Mesenchymal stem cell (in vitro differentiated cells and primary cell): ENCODE results near the gene MYRF.

ENCODE experiments used
- DNase-seq: peaks from one replicate; pipeline ENCODE4 v3.0.0-alpha.2; 2013
- H2AFZ ChIP-seq: one replicate; pipeline ENCODE4 v1.6.1; 2013; ENCODE audit warnings: low read depth, mild to moderate bottlenecking, control low read depth, inconsistent platforms, low read length, moderate library complexity
- H2AK5ac ChIP-seq: 2 replicates; pipeline ENCODE4 v1.6.1; 2013; ENCODE audit warnings: low read length, moderate library complexity, mild to moderate bottlenecking, inconsistent platforms; ENCODE audit not compliant: severe bottlenecking
- H2BK120ac ChIP-seq: one replicate; pipeline ENCODE4 v1.6.1; 2013; ENCODE audit warnings: low read depth, mild to moderate bottlenecking, inconsistent platforms, low read length, moderate library complexity
- H2BK12ac ChIP-seq, 2 experiments: one replicate each; pipeline ENCODE4 v1.6.1; 2013; ENCODE audit warnings: inconsistent platforms in 2 of 2, low read length in 2 of 2, mild to moderate bottlenecking in 2 of 2, moderate library complexity in 2 of 2, control low read depth in 1 of 2
- H2BK15ac ChIP-seq: one replicate; pipeline ENCODE4 v1.6.1; 2013; ENCODE audit warnings: mild to moderate bottlenecking, low read depth, inconsistent platforms; ENCODE audit not compliant: poor library complexity, severe bottlenecking
- H2BK5ac ChIP-seq: 2 replicates; pipeline ENCODE4 v1.6.1; 2013; ENCODE audit warnings: low read depth, mild to moderate bottlenecking, low read length, control low read depth, inconsistent platforms; ENCODE audit not compliant: poor library complexity, severe bottlenecking
- H3K14ac ChIP-seq, 2 experiments: one replicate each; pipeline ENCODE4 v1.6.1; 2013; ENCODE audit warnings: inconsistent platforms in 2 of 2, low read length in 2 of 2, control low read depth in 1 of 2, mild to moderate bottlenecking in 1 of 2, moderate library complexity in 1 of 2
- H3K18ac ChIP-seq, 2 experiments: one replicate each; pipeline ENCODE4 v1.6.1; 2013; ENCODE audit warnings: inconsistent platforms in 2 of 2, low read length in 2 of 2, control low read depth in 1 of 2, low read depth in 1 of 2, mild to moderate bottlenecking in 1 of 2
- H3K23ac ChIP-seq, 2 experiments: one replicate each; pipeline ENCODE4 v1.6.1; 2013; ENCODE audit warnings: inconsistent platforms in 2 of 2, low read length in 2 of 2, mild to moderate bottlenecking in 2 of 2, moderate library complexity in 2 of 2, control low read depth in 1 of 2
- H3K27ac ChIP-seq: 2 replicates; pipeline ENCODE4 v1.5.1; 2013; ENCODE audit warnings: mild to moderate bottlenecking, moderate library complexity, low read length, control low read depth, inconsistent platforms; ENCODE audit not compliant: poor library complexity, severe bottlenecking
- H3K27me3 ChIP-seq, 2 experiments: 2 replicates each; pipeline versions ENCODE4 v1.6.1 to v1.7.0; 2013; ENCODE audit warnings: low read length in 2 of 2, mild to moderate bottlenecking in 2 of 2, moderate library complexity in 2 of 2, control low read depth in 1 of 2, inconsistent platforms in 1 of 2; ENCODE audit not compliant: control insufficient read depth in 1 of 2, insufficient read depth in 1 of 2
- H3K36me3 ChIP-seq, 2 experiments: 2 replicates each; pipeline versions ENCODE4 v1.6.1 to v1.7.0; 2013; ENCODE audit warnings: low read length in 2 of 2, control low read depth in 1 of 2, inconsistent platforms in 1 of 2, low read depth in 1 of 2, mild to moderate bottlenecking in 1 of 2; ENCODE audit not compliant: insufficient read depth in 2 of 2, control insufficient read depth in 1 of 2
- H3K4ac ChIP-seq, 2 experiments: one replicate each; pipeline ENCODE4 v1.6.1; 2013; ENCODE audit warnings: inconsistent platforms in 2 of 2, low read length in 2 of 2, mild to moderate bottlenecking in 2 of 2, moderate library complexity in 2 of 2, control low read depth in 1 of 2, low read depth in 1 of 2
- H3K4me1 ChIP-seq: 2 replicates; pipeline ENCODE4 v1.6.1; 2013; ENCODE audit warnings: low read depth, low read length, control low read depth; ENCODE audit not compliant: control insufficient read depth, insufficient read depth
- H3K4me2 ChIP-seq: 2 replicates; pipeline ENCODE4 v1.6.1; 2013; ENCODE audit warnings: low read length, mild to moderate bottlenecking, inconsistent platforms; ENCODE audit not compliant: poor library complexity, severe bottlenecking
- H3K4me3 ChIP-seq, 2 experiments: 2 replicates each; pipeline versions ENCODE4 v1.5.1 to v1.7.0; 2013; ENCODE audit warnings: low read length in 2 of 2, mild to moderate bottlenecking in 2 of 2, control low read depth in 1 of 2, low read depth in 1 of 2; ENCODE audit not compliant: insufficient read depth in 1 of 2
- H3K79me1 ChIP-seq: replicated peaks from 2 replicates; pipeline ENCODE4 v1.6.1; 2013; ENCODE audit warnings: mild to moderate bottlenecking, control low read depth, low read length, inconsistent platforms; ENCODE audit not compliant: poor library complexity, severe bottlenecking
- H3K9ac ChIP-seq: 2 replicates; pipeline ENCODE4 v1.7.0; 2013; ENCODE audit warnings: mild to moderate bottlenecking, low read length, moderate library complexity
- H3K9me3 ChIP-seq: 2 replicates; pipeline ENCODE4 v1.7.0; 2013; ENCODE audit warnings: mild to moderate bottlenecking, low read length; ENCODE audit not compliant: control insufficient read depth
- H4K8ac ChIP-seq: one replicate; pipeline ENCODE4 v1.6.1; 2013; ENCODE audit warnings: inconsistent platforms, mild to moderate bottlenecking, low read length, moderate library complexity
- H4K91ac ChIP-seq: one replicate; pipeline ENCODE4 v1.6.1; 2013; ENCODE audit warnings: mild to moderate bottlenecking, low read length, inconsistent platforms
- WGBS: methylation state at CpG from one replicate; pipeline ENCODE4 v1.1.7; 2013; ENCODE audit warnings: mixed read lengths; 5-methylcytosine and 5-hydroxymethylcytosine counted together

The MYRF gene

DNA sequence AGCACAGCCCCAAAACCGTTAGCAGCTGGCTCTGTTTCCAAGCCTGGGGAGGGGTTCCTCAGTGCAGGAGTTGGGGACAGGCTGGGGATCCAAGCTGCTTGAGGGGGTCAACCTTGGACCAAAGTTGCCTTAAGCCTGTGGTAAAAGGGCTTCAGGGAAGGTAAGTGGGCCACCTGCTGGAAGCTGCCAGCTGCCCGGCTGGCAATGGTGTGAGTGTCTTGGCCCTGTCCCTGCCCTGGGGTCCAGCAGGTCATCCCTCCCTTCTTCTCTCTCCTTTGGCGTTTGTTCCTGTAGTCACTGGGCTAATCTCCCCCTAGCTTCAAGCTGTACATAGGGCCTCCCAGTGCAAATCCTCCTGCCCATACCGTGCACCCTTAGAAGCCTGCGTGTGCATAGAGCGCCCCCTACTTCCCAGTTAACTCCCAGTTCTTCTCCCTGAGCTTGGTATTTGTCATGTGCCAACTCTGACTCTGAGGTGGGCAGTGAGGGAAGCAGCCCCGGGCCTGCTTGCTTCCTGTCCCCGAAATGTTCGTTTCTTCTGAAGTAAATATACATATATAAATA is 35.6 kb downstream of the MYRF start:
- Histone ChIP-seq H3K4ac (no peak overlapping the region), H2AK5ac (no peak overlapping the region), H3K27ac (no peak overlapping the region), H3K9me3 (no peaks in the 10 kb centered on the region), H2AFZ (no peak overlapping the region), H2BK120ac (no peak overlapping the region), H3K27me3 (no peaks in the 10 kb centered on the region), H2BK12ac (no peak overlapping the region), H2BK15ac (no peak overlapping the region), H3K4me1 (peaks cover 40% of the 10 kb centered on the region), H3K14ac (no peak overlapping the region), H3K79me1 (peaks cover 21% of the 10 kb centered on the region), H3K23ac (no peak overlapping the region), H3K9ac (no peak overlapping the region), H4K8ac (no peak overlapping the region), H3K4me3 (no peak overlapping the region), H3K18ac (no peak overlapping the region), H3K4me2 (no peak overlapping the region), H4K91ac (no peak overlapping the region), H3K36me3 (peaks cover 62 to 71% of the 10 kb centered on the region in 2 experiments), H2BK5ac (no peak overlapping the region)
- peak; percentile 74 for DNase-seq
- 67% methylated on average over 6 of the region's 9 CpGs for WGBS

DNA sequence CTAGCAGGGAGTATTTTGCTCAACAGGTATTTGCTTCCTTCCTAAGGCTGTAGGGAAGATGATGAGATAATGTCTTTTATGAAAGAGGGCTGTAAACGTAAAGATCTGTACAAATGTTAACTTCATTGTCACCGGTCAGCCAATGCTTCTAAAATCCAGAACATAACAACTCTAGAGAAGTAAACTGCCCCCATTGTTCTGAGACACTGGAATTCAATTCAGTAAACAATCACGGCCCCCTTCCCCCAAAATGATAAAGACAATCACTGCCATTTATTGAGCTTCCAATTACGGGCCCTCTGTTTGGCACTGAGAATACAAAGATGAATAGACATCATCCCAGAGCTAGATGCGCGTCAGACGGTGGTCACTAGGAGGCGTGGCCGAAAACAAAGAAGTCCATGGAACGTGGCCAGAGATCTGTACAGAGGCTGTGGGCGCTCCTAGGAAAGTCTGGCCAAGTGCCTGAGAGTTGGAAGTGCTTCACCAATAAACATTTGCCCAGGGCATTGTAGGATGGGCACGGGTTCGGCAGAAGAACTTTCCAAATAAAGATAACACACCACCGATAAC is 39.4 kb downstream of the MYRF start:
- Histone ChIP-seq H3K23ac (no peak overlapping the region), H3K79me1 (peaks cover 15% of the 10 kb centered on the region), H3K4ac (peak overlapping the region; percentile 24 to 98), H2BK15ac (no peak overlapping the region), H3K27me3 (no peaks in the 10 kb centered on the region), H3K36me3 (peaks cover 45 to 54% of the 10 kb centered on the region in 2 experiments), H2AFZ (no peak overlapping the region), H3K9ac (peak overlapping the region; percentile 99), H3K9me3 (no peaks in the 10 kb centered on the region), H3K4me2 (peak overlapping the region; percentile 82), H3K4me1 (peaks cover 11% of the 10 kb centered on the region), H2BK12ac (no peak overlapping the region), H3K27ac (peak overlapping the region; percentile 98), H3K18ac (peak overlapping the region; percentile 100), H3K4me3 (peak overlapping the region; percentile 85 to 93), H4K8ac (peak overlapping the region; percentile 100), H2BK120ac (no peak overlapping the region), H2BK5ac (peak overlapping the region; percentile 100), H3K14ac (no peak overlapping the region), H2AK5ac (no peak overlapping the region), H4K91ac (no peak overlapping the region)
- peak; percentile 96 for DNase-seq
- WGBS: 6% methylated on average over 14 of the region's 14 CpGs

DNA sequence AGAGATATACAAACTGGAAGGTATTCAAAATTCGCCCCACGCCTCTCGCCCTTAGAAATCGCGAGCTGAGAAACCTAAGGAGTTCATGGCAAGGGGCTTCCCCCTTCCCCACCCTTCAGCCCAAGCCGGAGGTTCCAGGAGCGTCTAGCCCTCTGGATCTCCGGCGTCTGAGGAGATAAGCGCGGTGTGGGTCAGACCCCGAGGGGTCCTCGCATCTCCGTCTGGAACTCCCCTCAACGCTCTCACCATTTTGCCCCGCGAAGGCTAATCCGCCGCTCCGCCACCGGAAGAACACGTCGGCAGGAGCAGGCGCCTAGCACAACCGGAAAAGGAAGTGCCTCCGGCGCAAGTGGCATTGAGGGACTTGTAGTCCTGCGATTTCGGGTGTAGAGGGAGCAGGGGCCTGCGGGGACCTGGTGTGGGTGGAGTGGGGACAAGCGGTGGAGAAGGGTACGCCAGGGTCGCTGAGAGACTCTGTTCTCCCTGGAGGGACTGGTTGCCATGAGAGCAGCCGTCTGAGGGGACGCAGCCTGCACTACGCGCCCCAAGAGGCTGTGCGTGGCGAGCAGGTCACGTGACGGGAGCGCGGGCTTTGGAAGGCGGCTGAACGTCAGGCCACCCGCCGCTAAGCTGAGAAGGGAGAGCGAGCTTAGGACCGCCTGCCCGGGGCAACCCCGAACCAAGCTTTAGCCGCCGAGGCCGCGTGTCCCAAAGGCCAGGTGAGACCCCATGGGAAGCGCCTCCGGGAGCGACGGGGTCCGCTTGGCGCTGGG is 40.1 kb downstream of the MYRF start, which contains the start of the genes FEN1 and TMEM258:
Gene FEN1 (plus strand): TSS at position 602 of the 773 bp plus-strand sequence. CDS start 2,451 bp downstream, outside the sequence.
Gene TMEM258 (minus strand): TSS at position 290 of the 773 bp plus-strand sequence. CDS start 41 bp downstream, at position 249.
- H3K27me3 ChIP-seq: no peaks in the 10 kb centered on the region
- peaks cover 15% of the 10 kb centered on the region for H3K79me1 ChIP-seq
- H3K36me3 ChIP-seq: peaks cover 38 to 49% of the 10 kb centered on the region in 2 experiments
- peak within 1 kb of the TSS; percentile 100 for H4K8ac ChIP-seq
- H3K9me3 ChIP-seq: no peaks in the 10 kb centered on the region
- WGBS: under 1% methylated on average over 46 of the region's 61 CpGs
- H3K18ac ChIP-seq: peak within 1 kb of the TSS; percentile 100
- H3K4me3 ChIP-seq: peak within 1 kb of the TSS; percentile 85 to 93
- peak within 1 kb of the TSS in 1 of 2 experiments; percentile 99 for H3K14ac ChIP-seq
- peak within 1 kb of the TSS; percentile 98 to 99 for H2BK12ac ChIP-seq
- H3K9ac ChIP-seq: peak within 1 kb of the TSS; percentile 99
- H3K4me2 ChIP-seq: peak within 1 kb of the TSS; percentile 82
- peaks cover 10% of the 10 kb centered on the region for H3K4me1 ChIP-seq
- peak within 1 kb of the TSS; percentile 95 to 98 for H3K23ac ChIP-seq
- H2AK5ac ChIP-seq: no peak within 1 kb of the TSS
- H2BK5ac ChIP-seq: peak within 1 kb of the TSS; percentile 100
- H2BK120ac ChIP-seq: peak within 1 kb of the TSS; percentile 100
- peak within 1 kb of the TSS; percentile 100 for H4K91ac ChIP-seq
- H3K4ac ChIP-seq: peak within 1 kb of the TSS; percentile 98
- peak within 1 kb of the TSS; percentile 98 for H3K27ac ChIP-seq
- peak; percentile 96 for DNase-seq
- peak within 1 kb of the TSS; percentile 99 for H2AFZ ChIP-seq
- H2BK15ac ChIP-seq: peak within 1 kb of the TSS; percentile 99
